ENCODE results near the gene FIBCD1.
A peak's percentile ranks its signal among the peaks of the same experiment; 100 is the strongest.

Gene FIBCD1

GRCh38 chr9:130878295-130878694 is 60.8 kb downstream of the FIBCD1 start:
- no peak for DNase-seq (ENCODE audit: low spot score)

- no peak for DNase-seq (ENCODE audit: low spot score)
These were observed 61.7 kb downstream of the FIBCD1 start for GRCh38 chr9:130877300-130877699.

GRCh38 chr9:130874783-130875182 is 64.3 kb downstream of the FIBCD1 start:
- no peak for DNase-seq (ENCODE audit: low spot score)

GRCh38 chr9:130873966-130874365 is 65.1 kb downstream of the FIBCD1 start:
- no peak for DNase-seq (ENCODE audit: low spot score)

GRCh38 chr9:130872912-130873503 is 66.0 kb downstream of the FIBCD1 start:
- DNase-seq (ENCODE audit: low spot score) = no peak

- no peak for DNase-seq (ENCODE audit: low spot score)
These were observed 66.5 kb downstream of the FIBCD1 start for GRCh38 chr9:130872508-130872907.

- DNase-seq (ENCODE audit: low spot score) = no peak
These were observed 67.0 kb downstream of the FIBCD1 start for GRCh38 chr9:130872093-130872492.

- no peak for DNase-seq (ENCODE audit: low spot score)
These were observed 67.5 kb downstream of the FIBCD1 start for GRCh38 chr9:130871395-130872062.

- DNase-seq (ENCODE audit: low spot score) = no peak
These were observed 68.3 kb downstream of the FIBCD1 start for GRCh38 chr9:130870491-130871381.

GRCh38 chr9:130869250-130869649 is 69.8 kb downstream of the FIBCD1 start:
- no peak for DNase-seq (ENCODE audit: low spot score)

GRCh38 chr9:130868230-130868629 is 70.8 kb downstream of the FIBCD1 start:
- DNase-seq (ENCODE audit: low spot score) = no peak

- DNase-seq (ENCODE audit: low spot score) = no peak
These were observed 71.5 kb downstream of the FIBCD1 start for GRCh38 chr9:130867556-130867955.

GRCh38 chr9:130866474-130866965 is 72.5 kb downstream of the FIBCD1 start:
- peak; percentile 43 for DNase-seq (ENCODE audit: low spot score)

GRCh38 chr9:130865921-130866320 is 73.1 kb downstream of the FIBCD1 start:
- no peak for DNase-seq (ENCODE audit: low spot score)

GRCh38 chr9:130864541-130864940 is 74.5 kb downstream of the FIBCD1 start:
- DNase-seq (ENCODE audit: low spot score) = no peak

GRCh38 chr9:130862747-130863146 is 76.3 kb downstream of the FIBCD1 start:
- no peak for DNase-seq (ENCODE audit: low spot score)

- DNase-seq (ENCODE audit: low spot score) = no peak
These were observed 76.8 kb downstream of the FIBCD1 start for GRCh38 chr9:130862217-130862616.

GRCh38 chr9:130861372-130862180 is 77.5 kb downstream of the FIBCD1 start:
- no peak for DNase-seq (ENCODE audit: low spot score)

GRCh38 chr9:130860458-130861316 is 78.4 kb downstream of the FIBCD1 start:
- no peak for DNase-seq (ENCODE audit: low spot score)

GRCh38 chr9:130858739-130859705 is 80.0 kb downstream of the FIBCD1 start:
- DNase-seq (ENCODE audit: low spot score) = no peak
